Esophagus muscularis mucosa (tissue), 3 donors: Measurements from ENCODE around the gene ADGRG6.

Experiments
- POLR2A ChIP-seq: fragments of 450-650 bp; IDR thresholded peaks from one replicate; pipeline ENCODE4 v1.6.1; 2017; ENCODE audit warnings: antibody characterized with exemption, moderate library complexity, mild to moderate bottlenecking, low read depth
- TF ChIP-seq, protein P1 (sequence below), 3 experiments: fragments of 200-600 bp in 2 of 3; fragments of 450-650 bp in 1 of 3; sonication (generic) in 2 of 3; IDR thresholded peaks; one replicate each; pipeline ENCODE4 v1.5.1; 2017 to 2019; ENCODE audit warnings: antibody characterized with exemption in 3 of 3, mild to moderate bottlenecking in 2 of 3, moderate library complexity in 1 of 3

DNA sequence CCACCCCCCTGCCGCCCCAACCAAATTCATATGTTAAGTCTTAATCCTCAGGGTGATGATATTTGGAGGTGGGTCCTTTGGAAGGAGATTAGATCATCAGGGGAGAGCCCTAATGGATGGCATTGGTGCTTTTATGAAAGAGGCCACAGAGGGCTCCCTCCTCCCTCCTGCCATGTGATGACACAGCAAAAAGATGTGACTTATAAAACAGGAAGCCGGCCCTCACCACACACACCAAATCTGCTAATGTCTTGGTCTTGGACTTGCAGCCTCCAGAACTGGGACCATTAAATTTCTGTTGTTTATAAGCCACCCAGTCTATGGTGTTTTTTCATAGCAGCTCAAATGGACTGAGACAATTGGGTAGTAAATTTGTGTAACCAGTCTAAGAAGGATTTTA is 176.3 kb downstream of the ADGRG6 start:
- no peak for TF ChIP-seq POLR2A
- TF ChIP-seq, protein P1, sequence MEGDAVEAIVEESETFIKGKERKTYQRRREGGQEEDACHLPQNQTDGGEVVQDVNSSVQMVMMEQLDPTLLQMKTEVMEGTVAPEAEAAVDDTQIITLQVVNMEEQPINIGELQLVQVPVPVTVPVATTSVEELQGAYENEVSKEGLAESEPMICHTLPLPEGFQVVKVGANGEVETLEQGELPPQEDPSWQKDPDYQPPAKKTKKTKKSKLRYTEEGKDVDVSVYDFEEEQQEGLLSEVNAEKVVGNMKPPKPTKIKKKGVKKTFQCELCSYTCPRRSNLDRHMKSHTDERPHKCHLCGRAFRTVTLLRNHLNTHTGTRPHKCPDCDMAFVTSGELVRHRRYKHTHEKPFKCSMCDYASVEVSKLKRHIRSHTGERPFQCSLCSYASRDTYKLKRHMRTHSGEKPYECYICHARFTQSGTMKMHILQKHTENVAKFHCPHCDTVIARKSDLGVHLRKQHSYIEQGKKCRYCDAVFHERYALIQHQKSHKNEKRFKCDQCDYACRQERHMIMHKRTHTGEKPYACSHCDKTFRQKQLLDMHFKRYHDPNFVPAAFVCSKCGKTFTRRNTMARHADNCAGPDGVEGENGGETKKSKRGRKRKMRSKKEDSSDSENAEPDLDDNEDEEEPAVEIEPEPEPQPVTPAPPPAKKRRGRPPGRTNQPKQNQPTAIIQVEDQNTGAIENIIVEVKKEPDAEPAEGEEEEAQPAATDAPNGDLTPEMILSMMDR (IDR thresholded peaks at IDR 0.05), result no peak
